Measurements from ENCODE around the gene ADAMTSL5.

The ADAMTSL5 gene

DNA sequence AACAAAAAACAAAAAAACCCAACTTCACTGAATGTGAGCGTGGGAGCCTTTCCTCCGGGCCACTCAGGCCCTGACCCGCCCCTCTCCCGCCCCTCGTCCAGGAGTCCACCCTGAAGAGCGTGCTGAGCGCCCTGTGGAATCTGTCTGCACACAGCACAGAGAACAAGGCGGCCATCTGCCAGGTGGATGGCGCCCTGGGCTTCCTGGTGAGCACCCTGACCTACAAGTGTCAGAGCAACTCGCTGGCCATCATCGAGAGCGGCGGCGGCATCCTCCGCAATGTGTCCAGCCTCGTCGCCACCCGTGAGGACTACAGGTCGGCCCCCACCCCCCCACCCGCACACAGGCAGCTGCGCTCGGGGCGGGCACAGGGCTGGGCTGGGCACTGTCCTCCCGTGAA is 51.0 kb downstream of the ADAMTSL5 start:
- DNase-seq: no peak

DNA sequence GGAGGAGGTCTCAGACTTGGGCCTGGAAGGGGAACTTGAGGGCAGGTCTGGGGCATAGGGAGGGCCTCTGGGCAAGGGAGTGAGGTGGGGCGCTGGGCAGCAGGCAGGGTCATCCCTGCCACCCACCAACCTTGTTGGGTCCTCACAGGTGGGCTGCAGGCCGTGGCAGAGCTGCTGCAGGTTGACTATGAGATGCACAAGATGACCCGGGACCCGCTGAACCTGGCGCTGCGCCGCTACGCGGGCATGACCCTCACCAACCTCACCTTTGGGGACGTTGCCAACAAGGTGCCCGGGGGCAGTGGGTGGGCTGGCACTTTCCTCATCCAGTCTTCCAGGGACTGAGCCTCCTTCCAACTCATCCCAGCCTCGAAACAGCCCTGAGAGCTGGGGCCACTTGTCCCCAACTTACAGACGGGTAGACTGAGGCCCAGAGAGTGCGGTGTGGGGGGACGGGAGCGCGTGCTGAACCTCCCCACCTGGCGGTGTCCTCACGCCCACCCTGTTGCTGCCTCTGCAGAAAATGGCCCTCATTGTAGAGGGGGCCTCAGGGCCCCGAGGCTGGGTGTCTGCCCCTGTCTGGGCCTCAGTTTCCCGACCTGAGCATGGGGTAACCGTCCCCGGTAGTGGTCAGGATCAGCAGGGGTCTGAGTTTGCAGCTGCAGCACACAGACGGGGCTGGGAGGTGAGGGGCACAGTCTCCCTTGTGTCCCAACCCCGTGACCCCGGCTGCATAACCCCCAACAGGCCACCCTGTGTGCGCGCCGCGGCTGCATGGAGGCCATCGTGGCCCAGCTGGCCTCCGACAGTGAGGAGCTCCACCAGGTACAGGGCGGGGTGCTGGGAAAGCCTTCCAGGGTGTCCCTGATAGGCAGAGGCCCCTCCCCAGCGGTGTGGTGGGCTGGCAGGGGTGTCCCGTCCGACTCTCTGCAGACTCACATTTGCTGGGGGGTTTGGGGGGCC is 52.5 kb downstream of the ADAMTSL5 start:
- no peak for DNase-seq

DNA sequence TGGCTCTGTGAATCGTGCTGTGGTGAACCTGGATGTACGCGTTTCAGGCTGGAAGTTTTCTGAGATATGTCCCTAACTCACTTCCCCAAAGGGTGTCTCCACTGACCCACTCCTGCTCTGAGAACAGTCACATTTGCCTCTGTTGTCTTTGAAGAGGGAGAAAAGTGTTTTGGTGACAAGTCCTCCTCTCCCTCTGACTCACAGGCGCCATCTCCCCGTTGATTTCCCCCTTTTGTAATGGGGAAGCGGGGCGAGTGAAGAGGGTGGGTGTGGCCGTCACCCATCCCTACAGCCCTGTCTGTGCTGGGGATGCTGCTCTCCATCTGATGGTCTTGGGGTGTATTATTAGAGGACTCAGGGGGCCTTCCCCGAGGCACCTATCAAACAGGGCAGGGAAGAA is 53.3 kb downstream of the ADAMTSL5 start:
- DNase-seq: no peak

DNA sequence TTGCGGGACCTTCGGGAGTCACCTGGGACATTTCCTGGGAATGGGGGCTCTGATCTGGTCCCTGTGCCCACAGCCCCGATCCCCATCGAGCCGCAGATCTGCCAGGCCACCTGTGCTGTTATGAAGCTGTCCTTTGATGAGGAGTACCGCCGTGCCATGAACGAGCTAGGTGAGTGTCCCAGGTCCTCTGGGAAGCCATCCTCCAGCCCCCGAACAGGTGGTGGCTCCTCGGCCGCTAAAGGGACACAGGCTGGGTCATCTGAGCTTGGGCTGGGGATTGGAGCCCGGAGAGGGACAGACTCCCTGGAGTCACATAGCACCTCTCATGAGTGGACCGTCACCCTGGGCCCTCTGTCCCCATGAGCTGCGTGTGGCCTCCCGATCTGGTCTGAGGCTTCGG is 54.9 kb downstream of the ADAMTSL5 start:
- no peak for DNase-seq

DNA sequence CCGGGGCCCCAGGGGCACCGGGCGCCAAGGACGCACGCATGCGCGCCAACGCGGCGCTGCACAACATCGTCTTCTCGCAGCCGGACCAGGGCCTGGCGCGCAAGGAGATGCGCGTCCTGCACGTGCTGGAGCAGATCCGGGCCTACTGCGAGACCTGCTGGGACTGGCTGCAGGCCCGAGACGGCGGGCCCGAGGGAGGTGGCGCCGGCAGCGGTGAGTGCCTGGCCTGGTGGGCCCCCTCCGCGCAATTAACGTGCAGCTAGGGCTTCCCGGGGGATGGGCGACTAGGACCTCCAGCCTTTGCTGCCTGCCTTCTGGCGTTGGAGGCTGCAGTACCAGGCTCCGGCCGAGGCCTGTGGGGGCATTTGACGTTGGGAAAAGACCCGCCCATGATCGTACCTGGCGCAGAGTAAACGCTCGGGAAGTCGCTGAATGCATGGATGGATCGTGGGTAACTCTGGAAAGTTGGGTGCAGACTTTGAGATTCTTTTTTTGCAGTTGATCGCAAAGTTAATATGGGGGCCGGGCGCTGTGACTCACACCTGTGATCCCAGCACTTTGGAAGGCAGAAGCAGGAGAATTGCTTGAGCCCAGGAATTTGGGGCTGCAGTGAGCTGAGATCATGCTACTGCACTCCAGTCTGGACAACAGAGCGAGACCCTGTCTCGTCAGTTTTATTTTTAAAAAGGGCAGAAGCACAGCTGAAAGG is 55.6 kb downstream of the ADAMTSL5 start:
- no peak for DNase-seq

DNA sequence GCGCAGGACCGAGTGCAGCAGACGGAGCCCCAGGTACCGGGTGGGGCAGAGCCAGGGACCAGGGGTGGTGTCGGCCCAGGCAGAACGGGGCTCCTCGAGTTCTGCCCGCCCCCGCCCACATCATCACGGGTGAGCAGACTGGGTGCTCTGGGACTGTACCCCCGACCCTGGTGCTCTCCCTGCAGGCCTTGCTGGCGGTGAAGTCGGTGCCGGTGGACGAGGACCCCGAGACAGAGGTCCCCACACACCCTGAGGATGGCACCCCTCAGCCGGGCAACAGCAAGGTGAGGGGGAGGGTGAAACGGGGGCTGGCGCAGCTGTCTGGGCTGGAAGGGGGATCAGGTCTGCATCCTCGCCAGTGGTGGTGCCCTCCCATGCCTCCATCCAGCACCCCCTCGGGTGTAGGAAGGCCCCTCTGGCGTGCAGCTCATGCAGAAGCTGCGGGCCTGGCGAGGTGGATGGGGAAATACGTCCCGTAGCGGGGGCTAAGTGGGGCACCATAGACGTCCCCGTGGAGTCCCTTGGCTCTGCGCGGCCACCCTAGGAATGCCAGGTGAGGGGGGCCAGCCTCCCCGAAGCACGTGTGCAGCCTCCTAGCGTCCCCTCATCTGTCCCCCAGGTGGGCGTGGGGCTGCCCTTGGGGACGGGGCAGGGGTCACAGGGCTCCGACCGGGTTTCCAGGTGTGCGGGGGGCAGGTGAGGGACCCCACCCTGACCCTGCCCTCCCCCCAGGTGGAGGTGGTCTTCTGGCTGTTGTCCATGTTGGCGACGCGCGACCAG is 56.5 kb downstream of the ADAMTSL5 start:
- DNase-seq: no peak

DNA sequence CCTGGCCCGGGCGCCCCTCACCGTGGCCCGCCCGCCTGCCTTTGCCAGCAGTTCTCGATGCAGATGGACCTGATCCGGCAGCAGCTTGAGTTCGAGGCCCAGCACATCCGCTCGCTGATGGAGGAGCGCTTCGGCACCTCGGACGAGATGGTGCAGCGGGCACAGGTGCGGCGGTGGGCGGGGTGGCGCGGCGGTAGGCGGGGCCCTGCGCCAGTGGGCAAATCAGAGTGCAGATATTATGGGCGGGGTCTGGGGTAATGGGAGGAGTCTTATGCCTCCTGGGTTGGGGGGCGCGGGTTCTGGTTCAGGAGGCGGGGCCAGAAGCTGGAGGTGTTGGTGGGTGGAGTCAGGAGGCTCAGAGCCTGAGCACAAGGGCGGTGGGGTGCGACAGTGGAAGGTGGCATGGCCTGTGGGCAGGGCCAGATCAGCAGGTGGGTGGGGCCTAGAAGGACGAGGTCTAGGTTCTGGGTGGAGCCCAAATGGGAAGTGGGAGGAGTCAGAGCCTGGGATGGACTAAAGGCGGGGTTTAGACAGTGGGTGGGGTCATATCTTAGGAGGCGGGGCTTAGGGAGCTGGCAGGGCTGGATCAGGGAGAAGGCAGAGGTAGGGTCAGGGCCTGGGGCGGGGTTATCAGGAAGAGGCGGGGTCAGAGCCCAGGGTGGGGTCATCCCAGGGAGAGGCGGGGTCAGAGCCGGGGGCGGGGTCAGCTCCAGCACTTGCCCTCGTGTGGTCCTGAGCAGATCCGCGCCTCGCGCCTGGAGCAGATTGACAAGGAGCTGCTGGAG is 57.3 kb downstream of the ADAMTSL5 start:
- DNase-seq: no peak
